NCI-H1417 (cell line): ENCODE results near the gene GSPT1.
A peak's percentile ranks its signal among the peaks of the same experiment; 100 is the strongest.
"Not testable (repeated sequence)": the region's sequence is repeated elsewhere in the genome, so short reads cannot be mapped to it uniquely, and the experiment has no call there.

Experiments
- DNase-seq, 3 experiments: peaks; one replicate each; lab custom pipeline; 2025; lab: John Stamatoyannopoulos, UW

GSPT1 gene

GRCh38 chr16:11857161-11857560 lies 58.6 kb downstream of the GSPT1 start:
- no peak for DNase-seq

- DNase-seq = peak in 1 of 3 experiments; percentile 64
Observed at GRCh38 chr16:11852092-11852809, 63.5 kb downstream of the GSPT1 start.

GRCh38 chr16:11851294-11852091 lies 64.3 kb downstream of the GSPT1 start, which contains the start of gene RSL1D1:
RSL1D1 (minus strand) TSS chr16:11851542; CDS start chr16:11851512, 30 bp downstream.
- DNase-seq = peak; percentile 83 to 96 (median 92)

- DNase-seq = no peak
Observed at GRCh38 chr16:11848842-11849241, 66.9 kb downstream of the GSPT1 start.

GRCh38 chr16:11844499-11844898 lies 71.3 kb downstream of the GSPT1 start:
- no peak for DNase-seq

GRCh38 chr16:11843861-11844260 lies 71.9 kb downstream of the GSPT1 start:
- no peak for DNase-seq

GRCh38 chr16:11843206-11843605 lies 72.5 kb downstream of the GSPT1 start:
- no peak for DNase-seq

GRCh38 chr16:11841026-11841425 lies 74.7 kb downstream of the GSPT1 start:
- DNase-seq = no peak

GRCh38 chr16:11836650-11837244 lies 79.0 kb downstream of the GSPT1 start:
- DNase-seq = no peak

GRCh38 chr16:11835891-11836649 lies 79.7 kb downstream of the GSPT1 start:
- DNase-seq = peak in 1 of 3 experiments; percentile 4

GRCh38 chr16:11835309-11835708 lies 80.4 kb downstream of the GSPT1 start:
- DNase-seq = no peak

- DNase-seq = no peak
Observed at GRCh38 chr16:11833951-11834695, 81.6 kb downstream of the GSPT1 start.

- DNase-seq = no peak
Observed at GRCh38 chr16:11828696-11829095, 87.1 kb downstream of the GSPT1 start.

GRCh38 chr16:11825520-11826165 lies 90.1 kb downstream of the GSPT1 start:
- DNase-seq = not testable (repeated sequence)

GRCh38 chr16:11824362-11824761 lies 91.4 kb downstream of the GSPT1 start:
- DNase-seq = no peak

GRCh38 chr16:11823645-11824044 lies 92.1 kb downstream of the GSPT1 start:
- DNase-seq = not testable (repeated sequence)

GRCh38 chr16:11819798-11820197 lies 96.0 kb downstream of the GSPT1 start:
- no peak for DNase-seq

GRCh38 chr16:11818970-11819369 lies 96.8 kb downstream of the GSPT1 start:
- DNase-seq = not testable (repeated sequence)
